Stimulated activated effector memory CD8-positive, alpha-beta T cell treated with anti-CD3 and anti-CD28 coated beads, Interleukin-12 subunit alpha, Interleukin-12 subunit beta, amount 100 ng/mL, for 72 hours (primary cell): Measurements from ENCODE around the gene HSPA12A.

ENCODE experiments used
- ATAC-seq: fragments of 150-1000 bp; cut with Tn5 transposase; 2 replicates; pipeline ENCODE4 v1.10.0; 2021
- DNase-seq, 2 donors: peaks; one replicate each; pipeline ENCODE4 v3.0.0; 2021 to 2022; ENCODE audit warnings: low spot score in 2 of 2
- H3K27ac Mint-ChIP-seq: one replicate; pipeline ENCODE4 v1.8.0; 2022; ENCODE audit warnings: mild to moderate bottlenecking, mixed read lengths
- H3K36me3 Mint-ChIP-seq: one replicate; pipeline ENCODE4 v1.8.0; 2022; ENCODE audit warnings: mild to moderate bottlenecking, mixed read lengths
- H3K4me1 Mint-ChIP-seq: one replicate; pipeline ENCODE4 v1.8.0; 2022; ENCODE audit warnings: mixed read lengths
- H3K4me3 Mint-ChIP-seq: one replicate; pipeline ENCODE4 v1.8.0; 2022; ENCODE audit warnings: mild to moderate bottlenecking, mixed read lengths
- H3K9me3 Mint-ChIP-seq: one replicate; pipeline ENCODE4 v1.8.0; 2022; ENCODE audit warnings: mixed read lengths

The HSPA12A gene

DNA sequence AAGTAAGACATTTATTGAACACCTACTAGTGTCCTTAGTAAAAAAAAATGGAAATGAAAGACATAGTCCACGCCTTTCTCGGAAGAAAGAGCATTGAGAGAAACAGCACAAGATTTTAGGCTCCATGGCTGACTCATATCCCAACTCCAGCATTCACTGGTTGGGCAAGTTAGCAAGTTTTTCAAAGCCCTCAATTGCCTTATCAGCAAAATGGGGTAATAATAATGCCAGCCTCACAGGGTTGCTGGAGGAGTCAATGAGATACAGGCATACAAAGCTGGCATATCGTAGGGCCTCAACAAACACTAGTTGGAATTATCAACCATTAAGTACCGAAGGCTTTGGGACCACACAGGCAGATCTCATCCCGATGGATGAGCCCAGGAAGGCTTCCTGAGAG, 4.0 kb downstream of the HSPA12A start:
- no peak for DNase-seq
- Mint-ChIP-seq H3K4me3 (no peak overlapping the region), H3K36me3 (no peaks in the 10 kb centered on the region), H3K27ac (no peak overlapping the region), H3K9me3 (no peaks in the 10 kb centered on the region), H3K4me1 (peaks cover 2% of the 10 kb centered on the region)
- ATAC-seq = no peak

DNA sequence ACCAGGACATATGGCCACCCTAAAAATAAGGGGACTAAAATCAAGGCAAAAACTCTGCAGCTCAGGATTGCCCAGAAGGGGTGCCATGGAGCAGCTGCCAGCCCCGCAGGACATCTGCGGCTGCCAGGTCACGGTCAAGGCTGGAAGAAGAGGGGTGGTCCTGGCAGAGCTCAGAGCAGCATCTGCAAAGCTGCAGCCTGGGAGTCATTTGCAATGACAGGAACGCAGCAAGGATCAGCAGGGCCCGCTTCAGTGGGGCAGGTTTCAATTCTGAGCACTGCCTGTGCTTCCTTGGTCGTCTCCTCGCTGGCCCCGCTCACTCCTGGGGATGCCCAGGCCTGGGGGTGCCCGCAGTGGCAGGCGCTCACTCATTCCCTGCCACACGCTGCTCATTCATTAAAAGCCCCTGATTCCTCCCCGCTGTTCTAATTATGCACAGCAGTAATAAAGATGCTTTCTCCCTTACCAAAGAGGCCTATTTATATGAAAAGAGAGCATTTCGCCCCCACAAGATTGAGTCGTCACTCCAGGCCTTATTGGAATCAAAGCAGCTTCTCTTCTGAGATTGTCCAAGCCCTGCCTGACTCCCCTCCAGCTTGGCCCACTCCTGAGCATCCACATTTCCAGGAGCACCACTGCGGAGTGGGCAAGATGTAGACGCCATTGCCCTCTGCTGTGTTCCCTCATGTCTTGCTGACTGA, 4.6 kb downstream of the HSPA12A start:
- no peaks in the 10 kb centered on the region for H3K36me3 Mint-ChIP-seq
- no peak overlapping the region for H3K4me3 Mint-ChIP-seq
- ATAC-seq (no peak), DNase-seq (no peak)
- no peak overlapping the region for H3K27ac Mint-ChIP-seq
- no peaks in the 10 kb centered on the region for H3K9me3 Mint-ChIP-seq
- no peaks in the 10 kb centered on the region for H3K4me1 Mint-ChIP-seq

DNA sequence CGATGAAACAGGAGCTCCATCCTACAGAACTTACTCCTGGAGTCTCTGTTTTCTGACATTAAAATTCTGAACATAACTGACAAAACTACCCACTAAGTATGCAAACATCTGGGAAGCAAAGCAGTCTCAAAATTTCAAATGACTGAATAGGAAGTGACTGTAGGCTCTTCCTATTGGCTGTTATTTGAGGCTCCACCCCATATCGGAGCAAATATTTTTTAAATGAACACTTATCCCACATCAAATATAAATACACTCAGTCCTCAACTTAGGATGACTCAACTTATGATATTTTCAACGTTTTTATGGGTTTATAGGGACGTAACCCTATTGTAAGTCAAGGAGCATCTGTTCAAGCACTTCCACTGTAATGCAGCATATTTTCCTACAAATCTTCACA, 8.8 kb downstream of the HSPA12A start:
- Mint-ChIP-seq H3K9me3 (no peaks in the 10 kb centered on the region), H3K4me1 (no peaks in the 10 kb centered on the region), H3K4me3 (no peak overlapping the region), H3K27ac (no peak overlapping the region), H3K36me3 (no peaks in the 10 kb centered on the region)
- DNase-seq (no peak), ATAC-seq (no peak)

DNA sequence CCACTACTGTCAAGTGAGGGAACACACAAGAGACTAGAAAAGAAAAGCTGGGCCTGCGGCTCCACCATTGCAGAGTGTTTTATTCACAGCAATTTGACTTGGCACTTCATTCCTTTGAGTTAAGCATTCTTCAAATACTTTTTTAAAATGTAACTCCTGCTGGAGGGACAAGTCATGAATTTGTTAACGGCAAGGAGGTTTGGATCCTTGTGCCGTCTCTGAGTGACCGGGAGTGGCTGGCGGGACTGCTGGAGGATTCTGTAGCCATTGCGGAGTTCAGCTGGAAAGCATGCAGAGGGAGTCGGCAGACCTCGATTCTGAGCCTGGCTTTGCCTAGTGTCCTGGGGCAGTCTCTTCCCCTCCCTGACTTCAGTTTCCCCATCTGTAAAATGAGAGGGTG, 9.8 kb downstream of the HSPA12A start:
- H3K27ac Mint-ChIP-seq = no peak overlapping the region
- no peaks in the 10 kb centered on the region for H3K4me1 Mint-ChIP-seq
- DNase-seq (no peak), ATAC-seq (no peak)
- H3K9me3 Mint-ChIP-seq = no peaks in the 10 kb centered on the region
- no peak overlapping the region for H3K4me3 Mint-ChIP-seq
- H3K36me3 Mint-ChIP-seq = no peaks in the 10 kb centered on the region

DNA sequence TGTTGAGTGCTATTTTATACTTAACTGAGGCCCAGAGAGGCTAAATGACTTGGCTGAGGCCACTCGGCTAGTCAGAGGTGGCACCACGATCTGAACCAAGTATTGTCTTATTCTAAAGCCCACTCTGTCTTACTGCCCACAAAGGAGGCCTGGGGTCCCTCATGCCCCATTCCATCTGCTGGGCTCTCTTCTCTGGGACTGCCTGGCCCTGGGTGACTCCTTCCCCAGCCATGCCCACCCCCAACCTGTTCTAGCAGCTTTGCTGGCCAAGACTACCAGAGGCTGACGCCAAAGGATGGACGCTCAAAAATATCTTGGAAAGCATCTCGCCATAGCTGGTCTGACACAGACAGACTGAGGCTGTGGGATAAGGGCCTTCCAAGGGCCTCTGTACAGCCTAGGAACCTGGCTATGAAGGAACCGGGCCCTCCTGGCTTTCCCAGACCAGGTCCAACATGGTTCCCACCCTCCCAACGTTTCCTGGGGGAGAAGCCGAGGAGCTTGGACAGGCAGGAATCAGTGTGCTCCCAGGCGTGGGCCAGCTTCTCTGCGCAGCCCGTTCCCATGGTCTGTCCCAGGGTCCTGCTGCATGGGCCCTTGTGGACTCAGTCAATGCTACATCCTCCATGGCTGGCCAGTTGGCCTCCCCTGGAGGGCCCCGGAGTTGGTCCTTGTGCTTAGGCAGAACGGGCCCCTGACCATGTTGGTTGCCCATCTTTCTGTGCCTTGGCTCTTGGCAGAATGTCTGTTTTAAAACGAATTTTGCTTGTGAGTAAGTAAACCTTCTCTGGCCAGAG, 11.7 kb downstream of the HSPA12A start:
- no peak overlapping the region for H3K4me3 Mint-ChIP-seq
- H3K36me3 Mint-ChIP-seq = no peaks in the 10 kb centered on the region
- no peaks in the 10 kb centered on the region for H3K4me1 Mint-ChIP-seq
- DNase-seq (no peak), ATAC-seq (no peak)
- H3K9me3 Mint-ChIP-seq = no peaks in the 10 kb centered on the region
- H3K27ac Mint-ChIP-seq = no peak overlapping the region

DNA sequence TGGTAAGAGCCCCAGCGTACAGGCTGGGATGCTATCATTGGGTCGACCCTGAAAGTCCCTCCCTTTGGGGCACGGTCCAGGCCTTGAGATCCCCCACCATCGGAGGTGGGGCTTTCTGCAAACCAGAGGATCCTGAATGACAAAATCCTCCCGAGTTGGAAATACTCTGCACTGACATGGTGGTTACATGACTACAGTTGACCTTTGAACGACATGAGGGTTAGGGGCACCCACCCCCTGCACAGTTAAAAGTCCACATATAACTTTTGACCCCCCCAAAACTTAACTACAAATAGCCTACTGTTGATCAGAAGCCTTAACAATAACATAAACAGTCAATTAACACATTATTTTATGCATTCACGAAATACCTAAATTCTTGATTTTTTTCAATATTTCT, 13.1 kb downstream of the HSPA12A start:
- DNase-seq (no peak), ATAC-seq (no peak)
- Mint-ChIP-seq H3K4me3 (no peak overlapping the region), H3K9me3 (no peaks in the 10 kb centered on the region), H3K36me3 (no peaks in the 10 kb centered on the region), H3K4me1 (peaks cover 11% of the 10 kb centered on the region), H3K27ac (no peak overlapping the region)

DNA sequence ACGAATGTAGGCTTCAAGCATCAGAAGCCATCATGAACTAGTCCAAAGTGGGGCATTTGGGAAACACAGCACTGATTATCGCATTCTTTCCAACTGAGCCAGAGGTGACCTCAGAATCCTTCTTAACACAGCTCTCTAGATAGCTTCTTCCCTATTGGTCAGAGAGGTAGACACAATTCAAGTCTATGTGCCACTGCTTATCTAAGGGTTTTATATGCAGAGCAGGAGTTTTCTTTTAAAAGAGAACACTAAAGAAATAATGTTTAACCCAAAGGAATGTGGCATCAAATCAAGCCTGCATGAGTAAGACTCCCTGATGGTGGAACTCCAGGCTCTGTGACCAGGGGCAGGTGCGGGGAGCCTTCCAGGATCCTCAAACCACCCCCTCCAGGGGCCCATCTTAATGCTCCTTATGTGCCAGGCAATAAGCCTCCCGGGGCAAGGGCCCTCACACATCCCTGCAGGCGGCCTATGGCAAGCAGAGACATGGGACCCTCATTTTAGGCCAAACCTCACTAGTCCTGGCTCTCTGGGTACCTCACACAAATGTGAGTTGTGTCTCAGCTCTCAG, 13.8 kb downstream of the HSPA12A start:
- no peaks in the 10 kb centered on the region for H3K36me3 Mint-ChIP-seq
- H3K9me3 Mint-ChIP-seq = no peaks in the 10 kb centered on the region
- DNase-seq (no peak), ATAC-seq (no peak)
- H3K4me3 Mint-ChIP-seq = no peak overlapping the region
- no peak overlapping the region for H3K27ac Mint-ChIP-seq
- H3K4me1 Mint-ChIP-seq = peaks cover 15% of the 10 kb centered on the region

DNA sequence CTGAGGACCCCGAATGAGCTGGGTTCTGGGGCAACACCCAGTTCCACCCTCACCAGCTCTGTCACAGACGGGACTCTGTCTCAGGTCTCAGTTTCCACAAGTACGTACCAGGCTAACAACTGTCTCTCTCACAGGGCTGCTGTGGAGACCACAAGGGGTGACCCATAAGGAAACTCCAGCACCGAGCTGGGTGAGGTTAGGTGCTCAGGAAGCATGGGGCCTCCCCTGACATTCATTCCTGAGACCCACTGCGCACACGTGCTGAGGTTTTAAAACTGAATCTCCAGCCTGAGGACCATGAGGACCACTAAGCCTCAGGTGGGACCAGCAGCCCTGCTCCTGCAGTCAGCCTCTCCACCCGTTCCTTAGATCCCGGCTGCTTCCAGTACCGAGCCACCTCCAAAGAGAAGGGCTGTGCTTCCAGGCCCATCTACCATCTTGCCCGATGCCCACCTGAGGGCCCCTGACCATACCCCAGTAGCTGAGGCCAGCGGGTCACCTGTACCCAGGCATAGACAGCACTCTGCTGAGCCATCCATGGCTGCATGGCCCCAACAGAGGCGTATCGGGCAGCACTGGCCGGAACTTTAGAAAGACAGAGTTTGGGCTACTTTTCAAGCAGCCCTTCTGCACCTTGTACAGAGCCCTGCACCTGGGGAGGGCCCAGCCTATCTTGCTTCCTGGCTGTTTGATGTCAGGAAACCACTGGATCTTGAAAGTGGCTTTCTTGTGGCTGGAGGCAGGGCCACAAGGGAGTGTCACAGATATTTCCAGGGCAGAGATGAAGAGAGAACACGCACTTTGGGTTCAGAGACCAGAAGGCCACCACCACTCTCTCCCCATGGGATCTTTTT, 18.7 kb downstream of the HSPA12A start:
- DNase-seq (no peak), ATAC-seq (peak; percentile 49)
- Mint-ChIP-seq H3K9me3 (no peaks in the 10 kb centered on the region), H3K4me3 (no peak overlapping the region), H3K4me1 (peaks cover 25% of the 10 kb centered on the region), H3K27ac (no peak overlapping the region), H3K36me3 (no peaks in the 10 kb centered on the region)

DNA sequence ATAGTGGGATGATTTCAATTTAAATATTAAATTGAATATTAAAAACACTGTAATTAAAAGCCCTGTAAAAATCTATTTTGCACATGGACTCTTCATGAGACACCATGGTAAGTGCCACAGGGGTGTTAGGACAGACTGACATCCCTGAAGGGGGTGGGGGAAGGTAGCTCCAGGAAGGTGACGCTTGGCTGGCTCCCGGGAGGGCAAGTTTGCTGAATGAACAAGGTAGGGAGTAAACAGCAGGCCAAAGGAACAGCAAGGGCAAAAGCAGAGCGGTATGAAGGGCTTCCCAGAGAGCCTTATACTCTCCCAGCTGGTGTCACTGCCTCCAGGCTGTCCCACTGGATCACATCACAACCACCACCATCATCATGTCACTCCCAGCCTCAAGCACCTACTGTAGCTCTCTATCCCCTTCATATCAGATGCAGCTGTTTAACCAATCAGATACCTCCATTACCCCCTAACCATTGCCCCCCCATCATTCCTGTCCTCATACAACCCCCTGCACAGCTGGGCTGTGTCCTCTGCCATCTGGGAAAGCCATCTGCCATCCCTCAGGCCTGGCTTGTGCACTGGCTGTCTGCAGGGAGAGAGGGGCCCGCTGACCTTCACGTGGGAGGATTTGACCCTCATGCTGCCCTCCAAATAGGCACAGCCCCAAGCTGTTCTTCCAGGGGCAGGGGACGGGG, 19.5 kb downstream of the HSPA12A start:
- Mint-ChIP-seq H3K4me1 (peaks cover 25% of the 10 kb centered on the region), H3K36me3 (no peaks in the 10 kb centered on the region), H3K27ac (no peak overlapping the region), H3K4me3 (no peak overlapping the region), H3K9me3 (no peaks in the 10 kb centered on the region)
- no peak for ATAC-seq
- DNase-seq = no peak

DNA sequence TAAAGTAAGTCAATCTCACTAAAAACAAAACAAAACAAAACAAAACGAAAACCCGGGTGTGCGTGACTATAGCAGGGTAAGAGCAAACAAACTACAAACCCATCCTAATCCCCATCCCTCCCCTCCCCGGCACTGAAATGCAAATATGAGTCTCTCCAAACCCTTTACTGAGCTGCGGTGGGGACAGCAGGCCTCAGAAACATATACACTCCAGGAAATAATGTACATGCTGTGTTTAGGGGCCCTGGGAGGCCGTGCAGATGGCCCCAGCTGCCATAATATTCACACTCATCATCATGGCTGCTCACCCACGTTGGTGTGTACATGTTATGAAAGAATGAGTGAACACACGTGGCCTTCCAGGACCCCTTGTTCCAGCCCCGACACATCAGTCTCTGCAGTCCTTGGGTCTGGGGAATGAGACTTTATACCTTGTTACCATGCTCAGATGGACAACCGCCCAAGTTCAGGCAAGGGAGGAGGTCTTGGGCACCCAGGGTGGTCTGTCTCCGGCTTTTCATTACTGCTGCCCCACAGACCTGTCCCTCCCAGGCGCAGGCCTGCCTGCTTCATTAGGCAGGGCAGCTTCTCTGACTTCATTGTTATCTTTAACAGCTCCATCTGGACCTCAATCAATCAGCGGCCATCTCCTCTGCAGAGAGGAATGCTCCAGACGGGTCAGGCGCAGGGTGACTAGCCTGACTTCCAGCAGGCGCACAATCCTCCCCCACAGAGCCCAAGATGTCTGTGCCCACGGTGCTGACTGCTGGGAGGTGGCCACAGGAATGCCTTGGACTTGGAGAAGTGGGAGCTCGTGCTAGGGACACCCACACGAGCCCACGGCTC, 20.6 kb downstream of the HSPA12A start:
- H3K4me1 Mint-ChIP-seq = peaks cover 25% of the 10 kb centered on the region
- no peak overlapping the region for H3K27ac Mint-ChIP-seq

DNA sequence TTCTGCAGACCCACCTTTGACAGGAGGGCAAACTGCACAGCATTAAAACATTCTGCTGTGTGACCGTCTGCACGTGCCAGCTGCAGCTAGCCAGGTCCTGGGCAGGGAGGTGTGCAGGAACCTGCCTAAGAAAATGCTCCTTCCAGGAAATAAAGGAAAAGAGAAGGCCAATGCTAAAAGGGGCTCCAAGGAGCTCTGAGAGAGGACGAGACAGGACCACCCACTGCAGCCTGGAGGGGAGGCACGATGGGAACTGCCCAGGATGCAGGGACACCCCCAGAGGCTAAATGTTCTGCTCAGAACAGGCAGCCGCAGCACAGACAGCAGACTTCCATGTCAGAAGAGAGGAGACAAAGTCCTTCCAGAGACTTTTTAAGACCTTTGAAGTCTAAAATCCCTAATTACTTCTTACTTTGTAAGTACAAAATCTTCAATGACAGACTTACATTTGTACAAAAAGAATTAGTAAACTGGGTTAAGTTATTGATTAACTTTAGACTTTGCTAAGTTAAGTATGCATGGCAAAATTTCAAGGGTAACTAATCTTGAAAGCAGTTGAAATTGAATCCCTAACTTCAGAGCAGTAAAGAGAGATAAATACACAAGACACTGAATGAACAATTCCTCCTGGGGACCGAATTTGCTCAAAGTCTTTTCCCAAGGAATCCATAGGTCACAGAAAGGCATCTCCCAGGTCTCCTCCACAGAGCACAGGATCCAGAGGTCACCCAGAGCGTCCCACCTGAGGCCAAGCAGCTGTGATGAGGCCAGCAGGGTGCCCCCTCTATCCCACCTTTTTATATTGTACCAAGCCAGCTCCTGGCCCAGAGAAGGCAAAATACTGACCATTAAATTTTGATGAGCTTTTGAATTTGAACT, 21.5 kb downstream of the HSPA12A start:
- DNase-seq = no peak
- H3K27ac Mint-ChIP-seq = no peak overlapping the region
- H3K36me3 Mint-ChIP-seq = no peaks in the 10 kb centered on the region
- no peaks in the 10 kb centered on the region for H3K9me3 Mint-ChIP-seq
- no peak overlapping the region for H3K4me3 Mint-ChIP-seq
- no peak for ATAC-seq
- peaks cover 25% of the 10 kb centered on the region for H3K4me1 Mint-ChIP-seq

More for the DNA sequence above, 20.6 kb downstream of the HSPA12A start:
- DNase-seq (no peak), ATAC-seq (no peak)
- H3K4me3 Mint-ChIP-seq = no peak overlapping the region
- no peaks in the 10 kb centered on the region for H3K36me3 Mint-ChIP-seq
- no peaks in the 10 kb centered on the region for H3K9me3 Mint-ChIP-seq

DNA sequence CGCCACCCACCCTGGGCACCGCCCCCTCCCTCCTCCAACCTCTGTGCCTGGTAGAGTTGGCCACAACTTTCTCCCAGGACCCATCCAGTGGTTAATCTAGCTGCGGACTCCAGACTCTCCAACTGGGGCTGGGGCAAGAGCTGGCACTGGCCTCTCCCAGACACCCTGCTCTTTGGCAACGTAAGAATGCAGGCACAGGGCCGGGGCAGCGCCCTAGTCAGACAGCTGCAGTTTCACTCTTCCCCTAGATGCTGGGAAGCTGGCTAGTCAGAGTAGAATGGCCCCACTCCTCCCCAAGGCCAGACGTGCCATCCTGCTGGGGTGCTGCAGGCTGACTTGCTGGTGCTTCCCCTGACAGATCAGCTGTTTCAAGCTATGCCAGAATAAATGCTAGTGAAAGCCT, 22.1 kb downstream of the HSPA12A start:
- Mint-ChIP-seq H3K36me3 (no peaks in the 10 kb centered on the region), H3K9me3 (no peaks in the 10 kb centered on the region), H3K4me3 (no peak overlapping the region), H3K4me1 (peaks cover 23% of the 10 kb centered on the region), H3K27ac (no peak overlapping the region)
- ATAC-seq (no peak), DNase-seq (no peak)

DNA sequence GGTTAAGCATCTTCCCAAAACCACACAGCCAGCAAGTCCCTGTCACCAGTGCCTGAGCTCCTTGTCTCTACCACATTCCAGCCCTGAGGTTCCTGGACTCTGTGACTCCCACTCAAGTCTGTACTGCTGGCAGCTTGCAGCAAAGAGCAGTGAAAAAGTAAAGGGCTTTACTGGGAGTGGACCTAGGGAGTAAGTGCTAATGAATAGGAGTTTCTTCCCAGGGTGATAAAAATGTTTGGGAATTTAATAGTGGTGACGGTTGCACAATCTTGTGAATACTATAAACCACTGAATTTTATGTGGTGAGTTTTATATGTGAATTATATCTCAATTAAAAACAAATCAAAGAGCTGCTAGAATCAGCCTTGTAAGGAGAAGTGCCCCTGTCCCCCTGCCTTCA, 22.6 kb downstream of the HSPA12A start:
- H3K4me1 Mint-ChIP-seq = peaks cover 19% of the 10 kb centered on the region
- H3K36me3 Mint-ChIP-seq = no peaks in the 10 kb centered on the region
- no peaks in the 10 kb centered on the region for H3K9me3 Mint-ChIP-seq
- no peak overlapping the region for H3K27ac Mint-ChIP-seq
- ATAC-seq (no peak), DNase-seq (no peak)
- no peak overlapping the region for H3K4me3 Mint-ChIP-seq
